Activated CD4-positive, alpha-beta T cell treated with anti-CD3 and anti-CD28 coated beads, Interleukin-2, amount 10 ng/mL, durations not matched to agents 24 days and 14 days (primary cell): Measurements from ENCODE around the gene LMBRD1. TPM values are rescaled to one million over a fixed set of nuclear protein-coding genes. Genes with fewer than 3 reads are reported as not detected.
A peak's percentile ranks its signal among the peaks of the same experiment; 100 is the strongest.
"Not testable (repeated sequence)": the region's sequence is repeated elsewhere in the genome, so short reads cannot be mapped to it uniquely, and the experiment has no call there.

Experiments used
- DNase-seq: peaks from one replicate; pipeline ENCODE4 v3.0.0; 2022
- H3K27ac Mint-ChIP-seq: one replicate; pipeline ENCODE4 v1.8.0; 2022; ENCODE audit warnings: mild to moderate bottlenecking, mixed read lengths
- H3K27me3 Mint-ChIP-seq: one replicate; pipeline ENCODE4 v1.8.0; 2022; ENCODE audit warnings: mixed read lengths
- H3K36me3 Mint-ChIP-seq: one replicate; pipeline ENCODE4 v1.8.0; 2022; ENCODE audit warnings: low read depth, mild to moderate bottlenecking, mixed read lengths
- H3K4me1 Mint-ChIP-seq: one replicate; pipeline ENCODE4 v1.8.0; 2021; ENCODE audit warnings: mixed read lengths
- H3K4me3 Mint-ChIP-seq: one replicate; pipeline ENCODE4 v1.8.0; 2022; ENCODE audit warnings: mild to moderate bottlenecking, moderate library complexity, mixed read lengths
- H3K9me3 Mint-ChIP-seq: one replicate; pipeline ENCODE4 v1.8.0; 2021; ENCODE audit warnings: mixed read lengths
- intact Hi-C: fragments of 100-400 bp; cut with micrococcal nuclease; formaldehyde crosslinking; loops from one replicate; pipeline ENCODE4 v1.15.1; 2023
- total RNA-seq: library from RNA; stranded (reverse); gene quantifications from 2 replicates; pipeline ENCODE4 v1.2.3, GENCODE V29; 2022

The LMBRD1 gene
- total RNA-seq, result 13.0 and 13.5 TPM in 2 replicates

DNA sequence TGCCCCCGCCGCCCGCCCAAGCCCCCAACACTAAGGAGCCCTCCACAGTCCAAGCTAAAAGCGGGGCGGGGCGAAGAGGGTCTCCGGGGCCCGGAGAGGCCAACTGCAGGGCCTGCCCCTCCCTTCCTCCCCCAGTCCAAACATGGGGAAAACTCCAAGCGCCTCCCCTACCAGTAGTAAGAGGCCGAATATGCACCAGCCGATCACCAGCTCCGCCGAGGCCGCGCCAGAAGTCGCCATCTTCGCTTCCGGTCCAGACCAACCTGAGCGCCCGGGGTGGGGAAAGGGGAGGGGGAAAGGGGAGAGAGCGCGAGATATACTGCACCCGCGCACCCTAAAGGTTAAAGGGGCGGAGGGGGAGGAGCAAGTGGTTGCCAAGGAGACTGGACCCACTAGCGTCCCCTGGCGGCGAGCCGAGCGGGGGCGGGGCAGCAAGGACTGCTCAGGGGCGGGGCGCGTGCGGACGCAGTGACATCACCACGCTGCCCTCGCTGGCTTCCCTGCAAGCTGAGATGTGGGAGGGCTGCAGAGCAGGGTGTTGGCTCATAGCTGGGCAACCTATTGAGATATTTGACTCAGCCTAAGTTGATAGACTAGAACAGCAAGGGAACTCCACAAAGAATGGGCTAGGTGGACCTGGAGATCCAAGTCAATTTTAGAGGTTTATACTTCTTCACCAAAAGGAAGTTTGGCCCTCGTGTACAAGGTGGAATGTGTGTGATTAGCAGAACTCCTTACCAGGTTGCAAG, at the start of gene LMBRD1:
LMBRD1 (minus strand) TSS at position 369 of the 749 bp plus-strand sequence; CDS start at position 240, 129 bp downstream.
- peaks cover 31% of the 10 kb centered on the region for H3K4me1 Mint-ChIP-seq
- H3K36me3 Mint-ChIP-seq, result no peaks in the 10 kb centered on the region
- intact Hi-C loops, result loop anchor here (1.0 to 5.0 kb wide), 6 partner anchors 19 to 870 kb away; partner anchors contain the start of genes COL19A1, FAM135A and SMAP1
- H3K27ac Mint-ChIP-seq, result peak within 1 kb of the TSS; percentile 84
- H3K27me3 Mint-ChIP-seq, result no peaks in the 10 kb centered on the region
- peak within 1 kb of the TSS; percentile 90 for H3K4me3 Mint-ChIP-seq
- H3K9me3 Mint-ChIP-seq, result peaks cover 14% of the 10 kb centered on the region
- peak; percentile 100 for DNase-seq

DNA sequence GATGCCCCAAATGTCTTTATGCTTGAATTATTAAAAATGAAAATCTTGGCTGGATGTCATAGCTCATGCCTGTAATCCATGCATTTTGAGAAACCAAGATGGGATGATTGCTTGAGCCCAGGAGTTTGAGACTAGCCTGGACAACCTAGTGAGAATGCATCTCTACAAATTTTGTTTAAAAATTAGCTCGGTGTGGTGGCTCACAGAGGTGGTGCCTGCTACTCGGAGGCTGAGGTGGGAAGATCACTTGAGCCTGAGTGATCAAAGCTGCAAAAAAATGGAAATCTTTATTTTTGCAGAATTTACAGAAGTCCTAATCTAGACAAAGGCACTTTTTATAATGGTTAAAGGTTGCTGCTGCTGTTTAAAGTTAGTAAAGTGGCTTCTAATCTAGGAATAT, 49.5 kb upstream of the LMBRD1 start:
- peaks cover 34% of the 10 kb centered on the region for H3K27me3 Mint-ChIP-seq
- intact Hi-C loops, result no loop called here
- no peak overlapping the region for H3K4me3 Mint-ChIP-seq
- no peaks in the 10 kb centered on the region for H3K4me1 Mint-ChIP-seq
- no peak overlapping the region for H3K27ac Mint-ChIP-seq
- no peaks in the 10 kb centered on the region for H3K9me3 Mint-ChIP-seq
- H3K36me3 Mint-ChIP-seq, result no peaks in the 10 kb centered on the region
- no peak for DNase-seq

DNA sequence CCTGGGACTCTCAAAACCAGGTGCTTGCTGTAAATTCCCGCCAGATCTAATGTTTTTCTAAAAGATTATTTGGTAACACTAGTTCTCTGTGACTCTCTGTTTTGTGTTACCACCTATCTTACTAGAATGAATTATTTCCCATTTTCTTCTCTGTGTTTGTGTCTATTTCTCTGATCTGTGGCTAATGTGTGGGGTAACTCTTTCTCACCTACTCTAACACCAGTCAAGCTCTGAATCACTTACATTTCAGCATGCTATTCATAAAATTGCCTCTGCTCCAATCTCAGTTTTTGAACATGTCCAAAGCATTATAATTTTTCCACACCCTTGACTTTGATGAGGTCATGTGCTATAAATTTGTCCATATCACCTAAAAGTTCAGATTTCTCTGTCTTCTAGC, 46.4 kb upstream of the LMBRD1 start:
- H3K4me3 Mint-ChIP-seq, result no peak overlapping the region
- H3K27me3 Mint-ChIP-seq, result peaks cover 35% of the 10 kb centered on the region
- intact Hi-C loops, result no loop called here
- DNase-seq, result no peak
- H3K27ac Mint-ChIP-seq, result no peak overlapping the region
- no peaks in the 10 kb centered on the region for H3K9me3 Mint-ChIP-seq
- H3K4me1 Mint-ChIP-seq, result no peaks in the 10 kb centered on the region
- no peaks in the 10 kb centered on the region for H3K36me3 Mint-ChIP-seq

DNA sequence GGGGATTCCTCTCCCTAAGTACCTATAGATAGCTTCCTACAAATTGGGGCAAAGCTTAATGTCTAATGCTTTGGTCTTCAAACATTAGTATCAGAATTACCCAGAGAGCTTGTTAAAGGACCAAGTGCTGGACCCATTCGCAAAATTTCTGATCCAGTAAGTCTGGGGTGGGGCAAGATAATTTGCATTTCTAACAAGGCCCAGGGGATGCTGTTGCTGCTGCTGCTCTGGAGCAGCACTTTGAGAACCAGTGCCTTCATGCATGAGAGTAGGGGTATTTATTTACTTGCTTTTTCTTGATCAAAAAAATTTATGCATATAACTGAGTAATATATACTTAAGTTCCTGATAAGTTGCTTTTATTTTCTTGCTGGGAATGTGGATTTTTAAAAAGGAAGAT, 45.1 kb upstream of the LMBRD1 start:
- no peak overlapping the region for H3K4me3 Mint-ChIP-seq
- intact Hi-C loops, result no loop called here
- H3K27ac Mint-ChIP-seq, result no peak overlapping the region
- H3K9me3 Mint-ChIP-seq, result no peaks in the 10 kb centered on the region
- H3K36me3 Mint-ChIP-seq, result no peaks in the 10 kb centered on the region
- peaks cover 41% of the 10 kb centered on the region for H3K27me3 Mint-ChIP-seq
- no peaks in the 10 kb centered on the region for H3K4me1 Mint-ChIP-seq
- no peak for DNase-seq

DNA sequence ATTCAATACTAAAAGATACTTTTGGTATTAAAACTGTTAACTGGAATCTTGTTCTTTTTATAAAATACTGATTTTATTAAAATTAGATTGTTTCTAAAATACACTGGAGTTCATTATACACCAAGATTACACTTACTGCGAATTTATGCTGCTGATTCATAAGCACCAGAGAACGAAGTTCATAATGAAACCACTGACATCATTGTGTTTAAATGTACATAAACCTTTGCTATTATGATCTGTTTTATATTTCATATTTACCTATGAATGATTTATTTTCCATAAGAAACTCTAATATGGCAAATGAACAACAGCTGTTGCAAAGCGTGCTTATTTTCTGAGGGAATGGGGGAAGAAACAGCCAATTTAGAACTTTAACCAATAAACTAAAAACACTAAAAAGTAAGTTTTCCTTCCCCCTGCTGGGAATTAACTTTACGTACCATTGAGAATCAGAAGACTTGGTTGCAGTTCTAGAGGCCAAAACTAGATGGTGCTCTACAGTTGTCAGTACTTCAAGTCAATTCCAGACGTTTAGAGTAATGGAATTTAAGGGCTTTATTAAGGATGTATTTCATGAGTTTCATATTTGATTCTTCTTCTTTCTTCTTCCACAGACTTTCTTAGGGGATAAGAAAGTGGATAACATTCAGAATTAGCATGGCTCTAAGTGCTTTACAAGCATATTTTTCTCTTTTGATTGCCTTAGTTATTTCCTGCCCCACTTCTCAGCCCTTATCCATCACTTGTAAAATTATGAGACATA, 38.8 kb upstream of the LMBRD1 start:
- peak; percentile 71 for DNase-seq
- H3K4me3 Mint-ChIP-seq, result no peak overlapping the region
- no peak overlapping the region for H3K27ac Mint-ChIP-seq
- intact Hi-C loops, result loop anchor here (2.0 to 10.0 kb wide), 3 partner anchors 39 to 332 kb away; partner anchors contain the start of gene LMBRD1
- peaks cover 35% of the 10 kb centered on the region for H3K27me3 Mint-ChIP-seq
- no peaks in the 10 kb centered on the region for H3K9me3 Mint-ChIP-seq
- peaks cover 2% of the 10 kb centered on the region for H3K4me1 Mint-ChIP-seq
- H3K36me3 Mint-ChIP-seq, result no peaks in the 10 kb centered on the region

DNA sequence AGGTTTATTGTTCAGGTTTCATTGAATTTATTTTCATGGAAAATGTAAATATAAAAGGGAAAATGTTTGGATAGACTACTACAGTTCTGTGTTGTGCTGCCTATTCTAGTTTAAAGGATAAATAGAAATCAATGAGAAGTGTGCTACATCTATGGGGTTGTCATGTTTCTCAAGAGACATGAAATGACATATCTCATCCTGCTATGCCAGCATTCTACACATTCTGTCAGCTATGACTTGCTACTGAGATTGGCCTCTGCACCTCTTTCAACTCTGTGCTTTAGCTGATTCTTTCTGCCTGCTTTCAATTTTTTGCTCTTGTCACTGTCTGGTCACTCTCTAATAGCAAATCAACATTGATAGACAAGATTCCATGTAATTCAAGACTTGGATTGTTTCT, 35.7 kb upstream of the LMBRD1 start:
- intact Hi-C loops, result loop anchor here (10.0 kb wide), 1 partner anchor 272 kb away; no protein-coding TSS in a partner anchor
- no peaks in the 10 kb centered on the region for H3K9me3 Mint-ChIP-seq
- H3K4me1 Mint-ChIP-seq, result peaks cover 2% of the 10 kb centered on the region

DNA sequence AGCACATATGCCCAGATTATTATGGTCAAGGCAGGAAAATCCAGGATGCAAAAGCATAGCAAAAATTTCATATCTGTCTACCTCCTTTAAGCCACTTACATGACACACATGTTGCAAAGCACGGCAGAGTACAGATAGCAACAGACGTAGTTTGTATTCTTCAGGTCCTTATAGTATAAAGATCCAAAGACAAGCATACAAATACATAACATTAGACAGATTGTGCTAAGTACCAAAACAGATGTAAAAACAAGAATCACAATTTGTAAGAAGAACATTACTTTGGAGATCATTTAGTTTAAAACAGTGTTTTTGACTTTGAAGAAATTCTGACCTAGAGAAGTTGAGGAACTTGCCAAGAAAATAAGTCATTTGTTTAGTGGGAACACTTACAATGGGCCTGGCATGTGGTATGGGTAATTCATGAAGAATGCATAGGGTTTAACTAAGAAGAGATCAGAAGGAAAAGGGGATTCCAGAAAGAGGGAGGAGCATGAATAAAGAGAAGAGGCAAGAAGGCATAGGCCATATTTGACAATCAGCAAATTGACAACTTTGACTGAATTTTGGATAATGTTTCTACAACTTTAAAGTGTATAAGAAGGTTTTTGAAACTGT, 30.6 kb upstream of the LMBRD1 start:
- H3K4me1 Mint-ChIP-seq, result no peaks in the 10 kb centered on the region
- no peak overlapping the region for H3K27ac Mint-ChIP-seq
- no peaks in the 10 kb centered on the region for H3K9me3 Mint-ChIP-seq
- no peak for DNase-seq
- intact Hi-C loops, result no loop called here
- H3K36me3 Mint-ChIP-seq, result no peaks in the 10 kb centered on the region
- H3K4me3 Mint-ChIP-seq, result no peak overlapping the region
- H3K27me3 Mint-ChIP-seq, result peaks cover 13% of the 10 kb centered on the region

More for the DNA sequence above, 35.7 kb upstream of the LMBRD1 start:
- no peaks in the 10 kb centered on the region for H3K36me3 Mint-ChIP-seq
- no peak overlapping the region for H3K4me3 Mint-ChIP-seq
- peaks cover 22% of the 10 kb centered on the region for H3K27me3 Mint-ChIP-seq
- no peak overlapping the region for H3K27ac Mint-ChIP-seq
- DNase-seq, result no peak

DNA sequence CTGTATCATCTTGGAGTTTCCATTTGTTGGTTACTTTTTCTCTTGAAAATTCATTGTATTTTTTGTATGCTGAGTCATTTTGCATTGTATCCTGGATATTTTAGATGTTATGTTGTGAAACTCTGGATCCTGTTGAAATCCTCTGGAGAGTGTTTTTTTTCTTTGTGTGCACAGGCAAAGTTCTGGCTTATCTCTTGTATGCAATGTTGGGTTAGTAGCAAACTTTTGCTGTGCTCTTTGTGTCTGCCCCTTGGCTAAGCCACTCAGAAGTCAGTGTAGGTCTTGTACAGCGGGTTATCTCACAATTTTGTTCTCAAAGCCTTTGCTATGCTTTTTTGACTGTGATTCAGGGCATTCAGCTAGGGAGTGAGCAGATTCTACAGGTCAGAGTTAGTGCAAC, 29.1 kb upstream of the LMBRD1 start:
- no peak overlapping the region for H3K27ac Mint-ChIP-seq
- no peak overlapping the region for H3K4me3 Mint-ChIP-seq
- no peaks in the 10 kb centered on the region for H3K4me1 Mint-ChIP-seq
- peaks cover 10% of the 10 kb centered on the region for H3K27me3 Mint-ChIP-seq
- H3K9me3 Mint-ChIP-seq, result no peaks in the 10 kb centered on the region
- intact Hi-C loops, result no loop called here
- DNase-seq, result no peak
- H3K36me3 Mint-ChIP-seq, result no peaks in the 10 kb centered on the region

DNA sequence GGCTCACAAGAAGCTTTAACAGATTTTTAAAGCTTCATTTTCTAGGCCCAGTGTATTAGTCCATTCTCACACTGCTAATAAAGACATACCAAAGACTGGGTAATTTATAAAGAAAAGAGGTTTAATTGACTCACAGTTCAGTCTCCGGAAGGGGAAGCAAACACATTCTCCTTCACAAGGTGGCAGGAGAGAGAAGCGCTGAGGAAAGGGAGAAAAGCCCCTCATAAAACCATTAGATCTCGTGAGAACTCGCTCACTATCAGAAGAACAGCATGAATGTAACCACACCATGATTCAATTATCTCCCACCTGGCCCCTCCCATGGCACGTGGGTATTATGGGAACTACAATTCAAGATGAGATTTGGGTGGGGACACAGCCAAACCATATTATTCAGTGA, 27.5 kb upstream of the LMBRD1 start:
- intact Hi-C loops, H3K27ac Mint-ChIP-seq, H3K36me3 Mint-ChIP-seq, H3K4me1 Mint-ChIP-seq, DNase-seq, H3K4me3 Mint-ChIP-seq, H3K9me3 Mint-ChIP-seq: not testable (repeated sequence)
- peaks cover 10% of the 10 kb centered on the region for H3K27me3 Mint-ChIP-seq

DNA sequence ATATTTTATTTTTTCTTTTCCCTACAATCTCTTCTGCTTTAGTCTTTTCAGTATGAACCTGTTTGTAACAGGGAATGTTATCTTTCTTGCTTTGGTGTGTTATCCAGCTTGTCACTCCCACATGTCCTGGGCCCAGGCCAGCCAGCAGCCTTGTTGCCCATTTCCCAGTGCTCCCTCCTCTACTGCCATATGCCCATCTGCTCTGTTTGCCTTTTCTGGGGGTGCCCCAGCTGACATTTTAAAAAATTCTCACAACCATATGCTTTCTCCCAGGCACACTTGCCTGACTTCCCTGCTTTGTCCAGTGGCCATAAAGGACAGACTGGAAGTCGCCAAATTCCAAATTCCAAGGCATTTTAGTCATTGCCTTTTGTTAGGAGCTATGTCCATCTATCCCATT, 23.6 kb upstream of the LMBRD1 start:
- intact Hi-C loops, result no loop called here
- Mint-ChIP-seq H3K36me3 (no peaks in the 10 kb centered on the region), H3K27ac (no peak overlapping the region), H3K9me3 (no peaks in the 10 kb centered on the region), H3K4me1 (peaks cover 12% of the 10 kb centered on the region), H3K27me3 (no peaks in the 10 kb centered on the region), H3K4me3 (no peak overlapping the region)
- no peak for DNase-seq

DNA sequence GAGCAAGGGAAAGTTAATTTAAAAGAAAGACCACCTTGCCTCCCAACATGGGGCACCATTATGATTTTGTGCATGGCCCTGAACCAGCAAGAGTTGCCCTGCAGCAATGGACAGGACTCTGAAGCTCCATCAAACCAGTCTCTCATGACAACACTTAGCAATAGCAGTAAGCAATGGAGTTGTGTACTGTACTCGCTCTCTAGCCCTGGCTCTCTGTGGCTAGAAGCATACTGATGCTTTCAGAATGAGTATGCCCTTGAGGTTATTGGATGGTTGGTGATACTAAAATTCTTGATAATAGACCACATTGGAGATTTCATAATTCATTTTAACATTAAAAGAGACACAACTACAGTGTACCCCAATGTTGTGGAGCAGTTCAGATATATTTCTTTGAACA, 23.2 kb upstream of the LMBRD1 start:
- DNase-seq, result no peak
- Mint-ChIP-seq H3K36me3 (no peaks in the 10 kb centered on the region), H3K4me1 (peaks cover 17% of the 10 kb centered on the region), H3K4me3 (no peak overlapping the region), H3K9me3 (no peaks in the 10 kb centered on the region), H3K27ac (no peak overlapping the region), H3K27me3 (no peaks in the 10 kb centered on the region)
- intact Hi-C loops, result no loop called here

DNA sequence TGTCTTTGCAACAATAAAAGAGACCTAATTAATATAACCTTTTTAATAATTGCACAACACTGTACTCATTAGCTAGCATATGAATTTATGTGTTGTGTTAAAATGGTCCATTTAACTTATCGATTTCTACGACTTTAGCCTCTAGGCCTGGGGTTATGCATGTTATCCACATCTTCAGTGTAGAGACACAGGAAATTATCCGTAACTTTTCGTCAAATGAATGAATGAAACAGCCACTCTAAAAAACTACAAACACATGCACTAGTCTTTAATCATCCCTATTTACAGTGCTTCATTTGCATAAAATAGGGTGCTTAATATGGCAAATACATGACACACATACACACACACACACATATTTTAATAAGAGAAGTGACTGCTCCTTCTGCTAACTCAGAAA, 22.3 kb upstream of the LMBRD1 start:
- peaks cover 19% of the 10 kb centered on the region for H3K4me1 Mint-ChIP-seq
- intact Hi-C loops, result no loop called here
- no peak overlapping the region for H3K4me3 Mint-ChIP-seq
- DNase-seq, result no peak
- H3K27ac Mint-ChIP-seq, result no peak overlapping the region
- H3K36me3 Mint-ChIP-seq, result no peaks in the 10 kb centered on the region
- H3K27me3 Mint-ChIP-seq, result no peaks in the 10 kb centered on the region
- H3K9me3 Mint-ChIP-seq, result no peaks in the 10 kb centered on the region

DNA sequence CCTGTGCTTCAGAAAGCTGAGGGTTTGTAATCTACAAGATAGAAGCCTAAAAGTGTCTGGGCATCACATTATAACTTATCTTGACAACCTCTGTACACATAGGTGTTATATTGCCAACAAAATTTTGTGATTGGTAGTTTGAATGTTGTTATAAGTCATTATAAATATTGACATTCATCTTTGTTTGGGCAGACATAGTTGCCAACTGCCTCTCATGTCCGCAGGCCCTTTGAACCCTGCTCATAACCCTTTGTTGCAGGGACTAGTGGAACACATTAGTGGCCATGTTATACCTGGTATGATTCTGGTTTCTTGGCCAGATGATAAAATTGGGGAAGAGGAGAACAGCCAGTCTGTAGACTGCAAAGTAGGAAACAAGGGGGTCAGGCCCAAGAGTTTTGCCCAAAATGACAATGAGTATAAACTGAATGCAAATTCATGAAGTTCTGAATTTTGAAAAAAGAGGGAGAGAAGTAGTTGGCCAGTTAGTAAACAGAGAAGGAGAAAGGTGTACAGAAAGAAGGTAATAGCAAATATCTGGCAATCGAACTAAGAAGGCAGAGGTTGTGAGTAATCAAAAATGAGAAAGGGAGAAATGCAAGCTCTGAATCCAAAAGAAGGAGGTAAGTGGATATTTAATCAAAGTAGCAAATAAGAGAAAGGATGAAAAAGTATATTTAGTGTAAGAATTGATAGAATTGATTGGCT, 21.6 kb upstream of the LMBRD1 start:
- Mint-ChIP-seq H3K27ac (no peak overlapping the region), H3K9me3 (no peaks in the 10 kb centered on the region), H3K4me3 (no peak overlapping the region), H3K4me1 (peaks cover 25% of the 10 kb centered on the region), H3K36me3 (no peaks in the 10 kb centered on the region), H3K27me3 (no peaks in the 10 kb centered on the region)
- intact Hi-C loops, result no loop called here
- DNase-seq, result no peak
